Heart right ventricle (tissue), 16 donors: ENCODE results near the gene CDKAL1. TPM values are rescaled to one million over a fixed set of nuclear protein-coding genes. Genes with fewer than 3 reads are reported as not detected.

Experiments used
- ATAC-seq, 8 donors: fragments of 200-7000 bp; cut with Tn5 transposase; one replicate each; pipeline ENCODE4 v1.9.1; 2020; ENCODE audit warnings: mild to moderate bottlenecking in 8 of 8, moderate library complexity in 8 of 8, moderate number of reproducible peaks in 1 of 8
- DNase-seq, 2 donors: peaks; one replicate each; pipeline ENCODE4 v3.0.0-alpha.2; 2020
- H3K27ac ChIP-seq, 10 donors: fragments of 200-600 bp; sonication (generic) in 2 of 10; one replicate each; pipeline versions ENCODE4 v1.5.0 to v1.8.0; 2020 to 2022; ENCODE audit warnings: mild to moderate bottlenecking in 3 of 10
- H3K27me3 ChIP-seq, 7 donors: fragments of 200-600 bp; one replicate each; pipeline ENCODE4 v1.8.0; 2021 to 2022; ENCODE audit warnings: mild to moderate bottlenecking in 2 of 7
- H3K36me3 ChIP-seq, 9 donors: fragments of 200-600 bp; sonication (generic) in 1 of 9; one replicate each; pipeline versions ENCODE4 v1.5.0 to v1.8.0; 2020 to 2022; ENCODE audit warnings: mild to moderate bottlenecking in 2 of 9
- H3K4me1 ChIP-seq, 9 donors: fragments of 200-600 bp; sonication (generic) in 1 of 9; one replicate each; pipeline versions ENCODE4 v1.5.0 to v1.8.0; 2020 to 2022; ENCODE audit warnings: mild to moderate bottlenecking in 4 of 9
- H3K4me3 ChIP-seq, 10 donors: fragments of 200-600 bp; sonication (generic) in 2 of 10; one replicate each; pipeline versions ENCODE4 v1.5.0 to v1.8.0; 2020 to 2022; ENCODE audit warnings: mild to moderate bottlenecking in 7 of 10, moderate library complexity in 2 of 10
- H3K9me3 ChIP-seq, 11 donors: fragments of 200-600 bp in 10 of 11; sonication (generic) in 2 of 11; one replicate each; pipeline versions ENCODE4 v1.5.0 to v1.8.0; 2013 to 2022; ENCODE audit warnings: mild to moderate bottlenecking in 2 of 11, control low read depth in 1 of 11, moderate library complexity in 1 of 11
- CTCF ChIP-seq, 9 donors: fragments of 200-600 bp; sonication (generic) in 2 of 9; IDR thresholded peaks; one replicate each; pipeline versions ENCODE4 v1.5.0 to v1.8.0; 2021 to 2022; ENCODE audit warnings: antibody characterized with exemption in 9 of 9, mild to moderate bottlenecking in 5 of 9, moderate library complexity in 1 of 9
- WGBS, 2 donors: extraction: QIAGEN DNeasy Blood & Tissue Kit; methylation state at CpG; one replicate each; pipeline ENCODE4 v1.1.7; 2013; ENCODE audit warnings: inconsistent platforms in 1 of 2; 5-methylcytosine and 5-hydroxymethylcytosine counted together
- intact Hi-C, 10 donors: fragments of 100-400 bp; cut with DNase I; formaldehyde crosslinking; loops; one replicate each; pipeline versions ENCODE4 v1.11.1 to v1.14.2; 2022
- polyA plus RNA-seq, 2 donors: library from polyadenylated mRNA; stranded (reverse); fragments of 200-250 nt; gene quantifications; one replicate each; pipeline ENCODE4 v1.2.3, GENCODE V29; 2013
- total RNA-seq, 10 donors: library from RNA; stranded (reverse); fragmentation: NEBNext Ultra II Directional in 3 of 10; extraction: Animal tissue kit (Norgen Biotek cat#: 25700) in 3 of 10; gene quantifications; one replicate each; pipeline versions ENCODE4 v1.2.1 to v1.2.4, GENCODE V29; 2021 to 2023
- donor health status: Arrhythmogenic right ventricular cardiomyopathy.
- donor health status: ischemic (EF 13 %, LVEDD 7.1; RV severe dilation, severe dysfunction).
- donor health status: healthy with polysubstance abuse.
- donor health status: DM: no; HTN: yes; CAD: no.
- donor health status: DM: no; HTN: no; CAD: no.
- donor health status: ischemic (EF 25% LVEDD 6.9; RV normal size, moderate dysfunction).
- donor health status: ischemic (EF 25% LVEDD 5.7; RV mildly dilated, moderate dysfunction).
- donor health status: healthy.
- donor health status: DM: yes; HTN: yes; CAD: no.
- donor health status: Ischemic cardiomyopathy.
- donor health status: ischemic (EF 35%, LVEDD 5.7; RV mildly dilated, moderate dysfunction).
- donor health status: nonischemic (EF 11% LVEDD 7.7; RV severe dilation, severe dysfunction).
- donor health status: DM: yes; HTN: yes; CAD: no.
- donor health status: PGD.
- donor health status: ischemic (EF 29% LVEDD 5.4; RV normal size, mild dysfunction).
- donor health status: nonischemic (EF 23%, LVEDD 6.1; RV moderate dilation, normal function).

The CDKAL1 gene
- total and polyA plus RNA-seq, 12 donors = 3.2 to 14.0 (median 10.6) TPM

GRCh38 chr6:20574355-20574754 is 40.1 kb downstream of the CDKAL1 start:
- no peak for DNase-seq
- H3K27ac ChIP-seq = no peak overlapping the region
- H3K4me1 ChIP-seq = peaks cover 0 to 24% (median 10%) of the 10 kb centered on the region in 9 donors
- TF ChIP-seq CTCF (IDR thresholded peaks at IDR 0.05) = no peak
- no peak overlapping the region for H3K4me3 ChIP-seq
- no peaks in the 10 kb centered on the region for H3K9me3 ChIP-seq
- intact Hi-C loops = no loop called here
- peaks cover 0 to 29% (median 0%) of the 10 kb centered on the region in 9 donors for H3K36me3 ChIP-seq
- no peak for ATAC-seq
- H3K27me3 ChIP-seq = no peaks in the 10 kb centered on the region

GRCh38 chr6:20575125-20575524 is 40.9 kb downstream of the CDKAL1 start:
- intact Hi-C loops = no loop called here
- H3K36me3 ChIP-seq = peaks cover 0 to 36% (median 0%) of the 10 kb centered on the region in 9 donors
- no peaks in the 10 kb centered on the region for H3K27me3 ChIP-seq
- no peak overlapping the region for H3K4me3 ChIP-seq
- no peaks in the 10 kb centered on the region for H3K9me3 ChIP-seq
- H3K27ac ChIP-seq = no peak overlapping the region
- 71 to 87% methylated on average over 1 of the region's 1 CpG for WGBS, 2 donors
- TF ChIP-seq CTCF (IDR thresholded peaks at IDR 0.05) = no peak
- peaks cover 0 to 24% (median 10%) of the 10 kb centered on the region in 9 donors for H3K4me1 ChIP-seq
- DNase-seq = no peak
- no peak for ATAC-seq

- ATAC-seq = no peak
- Histone ChIP-seq H3K27ac (no peak overlapping the region), H3K27me3 (no peaks in the 10 kb centered on the region), H3K9me3 (no peaks in the 10 kb centered on the region), H3K4me1 (peaks cover 0 to 24% (median 10%) of the 10 kb centered on the region in 9 donors), H3K4me3 (no peak overlapping the region), H3K36me3 (peaks cover 0 to 43% (median 0%) of the 10 kb centered on the region in 9 donors)
- WGBS, 2 donors = 69 to 76% methylated on average over 4 of the region's 4 CpGs
- no peak for DNase-seq
- intact Hi-C loops = no loop called here
- no peak for TF ChIP-seq CTCF (IDR thresholded peaks at IDR 0.05)
Measured at GRCh38 chr6:20575704-20576451, 41.6 kb downstream of the CDKAL1 start.

GRCh38 chr6:20577173-20577688 is 43.0 kb downstream of the CDKAL1 start:
- no peak for TF ChIP-seq CTCF (IDR thresholded peaks at IDR 0.05)
- H3K36me3 ChIP-seq = peaks cover 0 to 45% (median 0%) of the 10 kb centered on the region in 9 donors
- WGBS, 2 donors = 95 to 99% methylated on average over 3 of the region's 3 CpGs
- intact Hi-C loops = no loop called here
- no peaks in the 10 kb centered on the region for H3K27me3 ChIP-seq
- H3K4me1 ChIP-seq = peaks cover 0 to 23% (median 10%) of the 10 kb centered on the region in 9 donors
- no peak overlapping the region for H3K4me3 ChIP-seq
- no peak for ATAC-seq
- DNase-seq = no peak
- H3K27ac ChIP-seq = no peak overlapping the region
- no peaks in the 10 kb centered on the region for H3K9me3 ChIP-seq
